Measurements from ENCODE around the gene PHACTR3. TPM values are rescaled to one million over a fixed set of nuclear protein-coding genes. Genes with fewer than 3 reads are reported as not detected.

The PHACTR3 gene
- total RNA-seq, 1 donor from 2014 or later: 1.1 TPM

- DNase-seq (ENCODE audit: low spot score, unreplicated experiment): no peak
- no peak overlapping the region for H3K4me3 Mint-ChIP-seq (ENCODE audit: low read depth)
- no peaks in the 10 kb centered on the region for H3K36me3 Mint-ChIP-seq (ENCODE audit: insufficient read depth)
- no peaks in the 10 kb centered on the region for H3K4me1 Mint-ChIP-seq (ENCODE audit: low read depth)
- H3K27ac Mint-ChIP-seq: no peak overlapping the region
- H3K9me3 Mint-ChIP-seq (ENCODE audit: low read depth): no peaks in the 10 kb centered on the region
- TF ChIP-seq CTCF (IDR thresholded peaks at IDR 0.05; ENCODE audit: unreplicated experiment): no peak
- H3K27me3 Mint-ChIP-seq: no peaks in the 10 kb centered on the region
Observed at GRCh38 chr20:59690101-59690500, 85.8 kb downstream of the PHACTR3 start.

GRCh38 chr20:59690976-59691375, 86.6 kb downstream of the PHACTR3 start:
- H3K27ac Mint-ChIP-seq: no peak overlapping the region
- no peak for TF ChIP-seq CTCF (IDR thresholded peaks at IDR 0.05; ENCODE audit: unreplicated experiment)
- no peaks in the 10 kb centered on the region for H3K9me3 Mint-ChIP-seq (ENCODE audit: low read depth)
- no peak overlapping the region for H3K4me3 Mint-ChIP-seq (ENCODE audit: low read depth)
- H3K36me3 Mint-ChIP-seq (ENCODE audit: insufficient read depth): no peaks in the 10 kb centered on the region
- no peaks in the 10 kb centered on the region for H3K27me3 Mint-ChIP-seq
- H3K4me1 Mint-ChIP-seq (ENCODE audit: low read depth): no peaks in the 10 kb centered on the region
- no peak for DNase-seq (ENCODE audit: low spot score, unreplicated experiment)

GRCh38 chr20:59692139-59692538, 87.8 kb downstream of the PHACTR3 start:
- peaks cover under 1% of the 10 kb centered on the region for H3K4me1 Mint-ChIP-seq (ENCODE audit: low read depth)
- H3K9me3 Mint-ChIP-seq (ENCODE audit: low read depth): no peaks in the 10 kb centered on the region
- DNase-seq (ENCODE audit: low spot score, unreplicated experiment): no peak
- no peaks in the 10 kb centered on the region for H3K27me3 Mint-ChIP-seq
- no peak overlapping the region for H3K4me3 Mint-ChIP-seq (ENCODE audit: low read depth)
- TF ChIP-seq CTCF (IDR thresholded peaks at IDR 0.05; ENCODE audit: unreplicated experiment): no peak
- H3K27ac Mint-ChIP-seq: no peak overlapping the region
- no peaks in the 10 kb centered on the region for H3K36me3 Mint-ChIP-seq (ENCODE audit: insufficient read depth)

- H3K4me3 Mint-ChIP-seq (ENCODE audit: low read depth): no peak overlapping the region
- no peak for TF ChIP-seq CTCF (IDR thresholded peaks at IDR 0.05; ENCODE audit: unreplicated experiment)
- no peak for DNase-seq (ENCODE audit: low spot score, unreplicated experiment)
- peaks cover 2% of the 10 kb centered on the region for H3K4me1 Mint-ChIP-seq (ENCODE audit: low read depth)
- no peak overlapping the region for H3K27ac Mint-ChIP-seq
- no peaks in the 10 kb centered on the region for H3K9me3 Mint-ChIP-seq (ENCODE audit: low read depth)
- no peaks in the 10 kb centered on the region for H3K27me3 Mint-ChIP-seq
- no peaks in the 10 kb centered on the region for H3K36me3 Mint-ChIP-seq (ENCODE audit: insufficient read depth)
Observed at GRCh38 chr20:59693587-59693986, 89.2 kb downstream of the PHACTR3 start.

GRCh38 chr20:59696476-59696875, 92.1 kb downstream of the PHACTR3 start:
- H3K4me3 Mint-ChIP-seq (ENCODE audit: low read depth): no peak overlapping the region
- H3K4me1 Mint-ChIP-seq (ENCODE audit: low read depth): peaks cover 2% of the 10 kb centered on the region
- no peaks in the 10 kb centered on the region for H3K36me3 Mint-ChIP-seq (ENCODE audit: insufficient read depth)
- H3K27ac Mint-ChIP-seq: no peak overlapping the region
- DNase-seq (ENCODE audit: low spot score, unreplicated experiment): no peak
- peaks cover 3% of the 10 kb centered on the region for H3K9me3 Mint-ChIP-seq (ENCODE audit: low read depth)
- no peaks in the 10 kb centered on the region for H3K27me3 Mint-ChIP-seq
- TF ChIP-seq CTCF (IDR thresholded peaks at IDR 0.05; ENCODE audit: unreplicated experiment): no peak

Measured in progenitor cell of endocrine pancreas (in vitro differentiated cells).